ENCODE data around the gene LARGE2. TPM values are rescaled to one million over a fixed set of nuclear protein-coding genes. Genes with fewer than 3 reads are reported as not detected.

Gene LARGE2
- total and polyA plus RNA-seq, 12 donors, result 0.23 to 0.42 TPM; not detected in 10

- Histone ChIP-seq H3K4me1 (peaks cover 11 to 51% (median 28%) of the 10 kb centered on the region in 9 donors), H3K27ac (peak overlapping the region; percentile 72 to 96 (median 89)), H3K27me3 (peaks cover 0 to 10% (median 6%) of the 10 kb centered on the region in 7 donors), H3K4me3 (peak overlapping the region; percentile 75 to 99 (median 92)), H3K9me3 (no peaks in the 10 kb centered on the region), H3K36me3 (peaks cover 0 to 40% (median 22%) of the 10 kb centered on the region in 9 donors)
- TF ChIP-seq CTCF (IDR thresholded peaks at IDR 0.05), result no peak
- intact Hi-C loops (cut with DNase I), result loop anchor here in 3 of 10 donors (5.0 kb wide), 3 partner anchors 55 to 75 kb away; partner anchors contain the start of gene CRY2 (in 1 of the 3)
- ATAC-seq (no peak), DNase-seq (no peak)
- WGBS, 2 donors, result 3 to 4% methylated on average over 16 of the region's 16 CpGs
These were observed 5.2 kb upstream of the LARGE2 start for GRCh38 chr11:45917286-45917622.

- H3K36me3 ChIP-seq, result peaks cover 0 to 35% (median 17%) of the 10 kb centered on the region in 9 donors
- H3K4me1 ChIP-seq, result peaks cover 15 to 57% (median 33%) of the 10 kb centered on the region in 9 donors
- no peaks in the 10 kb centered on the region for H3K9me3 ChIP-seq
- no peak for TF ChIP-seq CTCF (IDR thresholded peaks at IDR 0.05)
- H3K4me3 ChIP-seq, result peak within 1 kb of the TSS; percentile 75 to 99 (median 92)
- WGBS, 2 donors, result 0 to 1% methylated on average over 45 of the region's 45 CpGs
- intact Hi-C loops (cut with DNase I), result loop anchor here in 5 of 10 donors (1.0 to 5.0 kb wide), 5 partner anchors 17 to 75 kb away; partner anchors contain the start of gene CRY2 (in 2 of the 5)
- peak; percentile 96 for DNase-seq
- ATAC-seq, result peak; percentile 92 to 97 (median 94)
- peak within 1 kb of the TSS; percentile 72 to 96 (median 89) for H3K27ac ChIP-seq
- peaks cover 0 to 15% (median 12%) of the 10 kb centered on the region in 7 donors for H3K27me3 ChIP-seq
These were observed 4.7 kb upstream of the LARGE2 start, which contains the start of gene PEX16 for GRCh38 chr11:45917623-45918330. Gene PEX16, minus strand, starts transcription at chr11:45917877. Its CDS starts 66 bp downstream, at chr11:45917811.

GRCh38 chr11:45918331-45918941, 4.0 kb upstream of the LARGE2 start:
- ATAC-seq, result peak; percentile 73 to 90 (median 81)
- H3K27me3 ChIP-seq, result peaks cover 0 to 22% (median 18%) of the 10 kb centered on the region in 7 donors
- no peak for TF ChIP-seq CTCF (IDR thresholded peaks at IDR 0.05)
- DNase-seq, result peak; percentile 82 to 86
- H3K4me3 ChIP-seq, result peak overlapping the region; percentile 75 to 99 (median 92)
- peaks cover 15 to 63% (median 37%) of the 10 kb centered on the region in 9 donors for H3K4me1 ChIP-seq
- intact Hi-C loops (cut with DNase I), result loop anchor here in 5 of 10 donors (1.0 to 5.0 kb wide), 5 partner anchors 18 to 76 kb away; partner anchors contain the start of gene CRY2 (in 2 of the 5)
- H3K36me3 ChIP-seq, result peaks cover 0 to 28% (median 12%) of the 10 kb centered on the region in 9 donors
- 0% methylated on average over 38 of the region's 38 CpGs for WGBS, 2 donors
- peak overlapping the region; percentile 72 to 96 (median 89) for H3K27ac ChIP-seq
- H3K9me3 ChIP-seq, result no peaks in the 10 kb centered on the region

All from heart right ventricle (tissue), 16 donors.